ENCODE data around the gene HEG1.
"Not testable (repeated sequence)": the region's sequence is repeated elsewhere in the genome, so short reads cannot be mapped to it uniquely, and the experiment has no call there.

HEG1 gene

DNA sequence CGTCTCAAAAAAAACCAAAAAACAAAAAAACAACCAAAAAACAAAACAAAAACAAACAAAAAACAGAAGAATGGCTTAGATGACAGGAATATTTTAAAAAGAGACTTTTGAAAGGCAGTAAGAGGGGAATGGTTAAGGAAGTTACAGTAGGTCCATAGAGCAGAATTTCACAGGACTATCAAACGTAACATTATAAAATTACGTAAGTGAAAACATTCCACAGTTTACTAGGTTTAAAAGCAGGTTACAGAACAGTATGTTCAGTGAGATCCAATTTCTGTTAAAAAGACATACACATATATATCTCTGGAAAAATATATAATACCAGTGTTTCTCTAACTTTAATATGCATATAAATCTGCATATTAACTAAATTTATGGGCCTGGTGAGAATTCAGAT, 71.0 kb downstream of the HEG1 start:
- no peak for DNase-seq

DNA sequence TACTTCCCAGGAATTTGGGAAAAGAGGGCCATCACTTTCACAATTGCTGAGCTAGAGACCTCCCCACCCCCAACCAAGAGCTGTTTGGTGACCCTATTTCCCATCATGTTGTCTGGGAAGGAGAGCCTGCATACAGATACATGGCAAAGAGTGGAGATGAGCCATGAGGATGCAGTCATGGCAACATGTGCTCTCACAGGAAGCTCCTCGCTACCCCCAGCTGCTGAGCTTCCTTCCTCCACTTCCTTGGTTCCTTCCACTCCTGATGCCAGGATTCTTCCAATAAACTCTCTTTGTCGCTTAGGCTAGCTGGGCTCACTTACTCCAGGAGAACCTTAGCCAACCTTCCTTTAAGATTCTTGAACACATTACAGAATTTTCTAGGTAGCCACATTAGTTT, 72.9 kb downstream of the HEG1 start:
- no peak for DNase-seq

DNA sequence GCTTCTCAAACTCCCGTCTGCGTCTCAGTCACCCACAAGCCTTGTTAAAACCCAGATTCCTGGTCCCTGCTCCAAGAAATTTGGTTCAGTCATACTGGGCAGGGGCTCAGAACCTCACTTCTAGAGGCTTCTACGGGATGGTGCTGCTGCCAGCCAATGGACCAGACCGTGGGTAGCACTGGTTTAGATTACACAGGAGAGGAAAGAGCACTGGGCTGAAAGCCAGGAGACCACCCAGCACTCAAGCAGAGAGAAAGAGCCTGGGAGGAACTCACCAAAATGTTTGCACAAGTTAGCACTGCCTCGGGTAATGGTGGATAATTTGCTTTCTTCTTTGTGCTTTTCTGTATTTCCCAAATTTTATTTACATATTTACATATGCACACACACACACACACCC, 74.3 kb downstream of the HEG1 start:
- no peak for DNase-seq

DNA sequence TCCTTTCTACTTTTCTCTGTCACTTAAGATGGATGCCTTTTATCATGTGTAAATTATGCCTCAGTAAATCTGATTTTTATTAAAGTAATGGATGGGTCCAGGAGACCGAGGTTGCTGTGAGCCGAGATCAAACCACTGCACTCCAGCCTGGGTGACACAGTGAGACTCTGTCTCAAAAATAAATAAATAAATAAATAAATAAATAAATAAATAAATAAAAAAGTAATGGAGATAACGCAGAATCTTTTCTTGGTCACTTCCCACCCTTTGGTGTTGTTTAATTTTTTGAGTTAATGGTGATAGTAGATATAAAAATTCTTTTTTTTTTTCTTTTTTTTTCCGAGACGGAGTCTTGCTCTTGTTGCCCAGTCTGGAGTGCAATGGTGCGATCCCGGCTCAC, 77.2 kb downstream of the HEG1 start:
- DNase-seq: no peak

DNA sequence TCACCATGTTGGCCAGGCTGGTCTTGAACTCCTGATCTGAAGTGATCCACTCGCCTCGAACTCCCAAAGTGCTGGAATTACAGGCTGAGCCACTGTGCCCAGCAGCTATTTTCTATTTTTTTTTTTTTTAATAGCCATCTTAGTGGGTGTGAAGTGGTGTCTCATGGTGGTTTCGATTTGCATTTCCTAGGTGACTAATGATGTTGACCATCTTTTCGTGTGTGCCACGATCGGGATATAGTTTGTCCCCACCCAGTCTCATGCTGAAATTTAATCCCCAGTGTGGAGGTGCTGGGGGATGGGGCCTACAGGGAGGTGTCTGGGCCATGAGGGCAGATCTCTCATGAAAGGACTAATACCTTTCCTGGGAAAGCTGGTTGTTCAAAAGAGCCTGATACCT, 79.4 kb downstream of the HEG1 start:
- no peak for DNase-seq

DNA sequence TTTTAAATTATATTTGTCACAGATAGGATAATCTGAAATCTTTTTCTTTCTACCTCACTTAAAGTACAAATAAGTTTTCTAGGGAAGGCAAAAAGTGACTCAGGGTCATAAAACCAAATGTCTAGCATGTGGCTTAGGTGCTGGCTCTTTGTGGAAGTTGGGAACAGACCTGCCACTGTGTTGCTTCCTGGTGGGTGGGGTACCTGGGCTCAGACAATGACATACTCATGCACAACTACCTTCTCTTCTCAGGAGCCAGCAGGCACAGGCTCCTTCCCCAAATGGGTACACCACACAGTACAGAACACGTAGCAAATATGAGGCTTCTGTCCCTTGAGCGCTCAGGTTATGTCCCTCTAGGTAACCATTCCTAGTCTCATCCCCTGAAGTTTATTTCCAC, 81.1 kb downstream of the HEG1 start:
- no peak for DNase-seq

DNA sequence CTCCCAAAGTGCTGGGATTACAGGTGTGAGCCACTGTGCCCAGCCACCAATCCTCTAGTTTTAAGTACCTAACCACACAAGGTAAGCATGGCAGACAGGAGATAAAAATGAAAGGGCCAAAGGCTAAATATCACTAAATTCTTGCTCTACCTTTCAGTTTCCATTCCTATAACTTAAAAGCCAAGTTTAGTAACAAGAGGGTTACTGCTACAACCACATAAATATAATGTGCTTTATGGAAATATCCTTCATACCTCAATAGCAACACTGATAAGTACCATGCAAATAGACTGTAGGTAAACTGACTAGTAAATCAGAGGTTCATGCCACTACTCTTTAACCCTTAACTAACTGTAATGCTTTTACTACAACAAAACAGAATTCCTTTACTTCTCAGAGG, 82.5 kb downstream of the HEG1 start:
- DNase-seq: no peak

DNA sequence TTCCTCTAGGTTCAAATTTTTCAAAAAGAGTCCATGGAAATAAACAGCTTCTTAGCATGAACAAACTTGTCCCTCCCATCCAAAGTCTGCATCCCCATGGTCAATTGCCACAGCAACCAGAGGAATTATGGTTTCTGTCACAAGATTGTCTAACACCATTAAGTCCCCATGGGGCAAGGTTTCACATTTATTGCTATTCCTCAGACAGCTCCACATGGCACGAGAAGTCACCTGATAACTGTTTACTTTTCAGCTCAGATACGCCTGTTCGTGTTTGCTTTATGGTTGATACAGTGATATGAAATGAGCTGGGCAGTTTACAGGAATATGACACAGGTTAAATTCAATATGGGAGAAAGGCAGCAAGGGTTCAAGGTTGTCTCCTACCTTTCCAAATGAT, 83.3 kb downstream of the HEG1 start:
- DNase-seq: no peak

DNA sequence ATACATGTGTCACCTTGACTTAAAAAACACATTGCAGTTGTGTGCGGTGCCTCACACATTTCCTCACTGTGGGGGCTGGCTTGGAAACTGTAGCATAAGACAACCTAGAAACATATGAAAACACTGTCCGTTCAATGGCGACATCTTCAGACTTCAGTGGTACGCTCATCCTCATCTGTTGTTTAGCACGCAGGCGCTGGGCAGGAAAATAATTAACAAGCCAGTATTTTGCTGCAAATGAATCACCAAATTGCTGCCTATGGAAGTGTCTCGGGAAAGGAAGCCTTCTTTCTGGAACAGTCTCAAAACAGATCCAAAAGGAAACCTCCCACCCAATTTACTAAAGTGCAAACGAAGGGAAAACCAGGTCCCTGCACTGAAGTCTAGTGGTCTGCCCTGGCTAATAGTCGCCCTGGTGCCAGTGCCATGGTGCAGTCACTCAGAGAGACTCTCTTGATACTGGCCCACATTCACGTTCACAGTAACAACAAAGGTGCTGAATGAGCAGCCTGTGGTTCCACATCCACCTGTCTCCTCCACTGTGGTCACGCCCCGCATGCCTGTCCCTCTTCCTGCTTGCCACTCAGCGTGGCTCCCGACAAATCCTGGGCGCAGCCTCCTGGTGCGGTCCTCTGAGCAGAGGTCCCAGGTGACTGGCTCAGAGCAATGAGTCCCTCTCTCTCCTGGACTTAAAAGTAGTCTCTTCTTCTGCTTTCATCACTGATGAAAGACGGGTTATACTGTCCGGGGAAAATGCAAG, 85.7 kb downstream of the HEG1 start:
- DNase-seq: no peak

DNA sequence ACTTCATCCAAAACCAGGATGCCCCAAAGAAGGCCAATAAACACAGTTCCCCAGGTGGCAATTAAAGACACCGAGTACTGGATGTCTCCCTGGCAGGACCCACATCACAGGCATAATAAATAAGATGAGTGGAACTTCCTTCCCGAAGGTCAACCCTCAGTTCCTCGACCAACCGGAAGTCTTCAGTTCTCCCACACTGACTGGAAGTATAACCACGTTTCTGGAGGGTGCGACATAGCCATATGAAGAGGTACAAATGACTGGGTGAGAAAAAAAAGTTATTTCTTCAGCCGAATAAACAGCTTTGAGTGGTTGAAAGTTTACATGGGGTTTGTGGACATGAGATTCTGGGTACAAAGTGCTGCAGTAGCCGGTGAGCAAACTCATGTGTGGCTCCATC, 86.6 kb downstream of the HEG1 start:
- no peak for DNase-seq

DNA sequence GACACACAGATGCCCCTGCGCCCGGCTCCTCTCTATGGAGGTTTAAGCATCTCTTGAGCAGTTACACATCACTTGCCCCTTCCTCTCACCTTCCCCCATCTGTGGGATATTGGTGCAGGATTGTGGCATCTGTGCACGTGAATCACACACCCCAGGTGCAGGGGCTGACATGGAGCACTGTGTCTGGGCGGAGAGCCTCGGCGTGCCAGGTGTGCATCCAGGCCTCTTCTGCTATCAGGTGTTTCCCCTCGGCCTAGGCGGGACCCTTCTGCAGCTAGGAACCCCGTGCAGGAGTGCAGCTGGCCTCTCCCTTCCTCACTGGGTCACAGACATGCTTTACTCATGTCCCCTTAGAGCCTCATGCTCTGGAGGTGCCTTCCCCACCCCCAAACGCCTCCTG, 87.8 kb downstream of the HEG1 start:
- no peak for DNase-seq

DNA sequence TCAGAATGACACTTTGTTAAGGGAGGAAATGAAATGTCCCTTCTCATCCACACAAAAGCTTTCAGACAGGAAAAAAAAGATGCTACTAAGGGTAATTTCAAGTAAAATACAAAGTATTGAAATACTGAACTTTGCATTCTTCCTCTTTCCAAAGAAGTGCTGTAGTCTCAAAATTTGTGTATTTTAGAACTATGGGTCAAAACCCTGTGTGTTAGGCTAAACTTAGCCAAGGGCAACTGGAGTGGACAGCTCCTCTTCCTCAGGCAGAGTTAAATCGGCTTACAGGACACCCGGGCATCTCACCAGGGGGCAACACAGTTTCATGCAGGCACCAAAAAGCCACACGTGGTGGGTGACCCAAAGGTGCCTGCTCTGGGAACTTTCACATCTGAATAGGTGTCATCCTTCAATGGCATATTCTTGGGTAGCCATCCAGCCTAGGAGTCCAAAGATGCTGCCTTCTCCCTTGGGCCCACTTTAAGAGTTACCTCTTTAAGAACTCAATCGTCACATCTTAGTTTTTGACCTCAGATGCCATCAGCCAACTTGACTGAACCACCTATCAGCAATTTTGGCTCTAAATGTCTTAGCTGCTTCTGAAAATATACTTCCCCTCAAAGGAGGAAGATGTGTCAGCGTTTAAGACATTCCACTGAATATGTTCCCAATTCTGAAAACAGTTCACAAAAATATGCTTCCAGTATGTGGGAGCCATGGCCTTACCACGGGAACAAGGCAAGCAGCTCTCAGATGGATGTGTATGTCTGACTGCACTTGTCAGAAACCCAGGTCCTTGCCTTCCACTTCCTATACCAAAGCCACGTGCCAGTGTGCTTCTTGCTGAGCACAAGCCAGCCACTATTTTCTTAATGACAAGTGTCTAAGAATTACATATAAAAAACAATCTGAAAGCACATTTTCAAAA, 89.0 kb downstream of the HEG1 start:
- peak; percentile 17 to 47 (median 37) for DNase-seq

DNA sequence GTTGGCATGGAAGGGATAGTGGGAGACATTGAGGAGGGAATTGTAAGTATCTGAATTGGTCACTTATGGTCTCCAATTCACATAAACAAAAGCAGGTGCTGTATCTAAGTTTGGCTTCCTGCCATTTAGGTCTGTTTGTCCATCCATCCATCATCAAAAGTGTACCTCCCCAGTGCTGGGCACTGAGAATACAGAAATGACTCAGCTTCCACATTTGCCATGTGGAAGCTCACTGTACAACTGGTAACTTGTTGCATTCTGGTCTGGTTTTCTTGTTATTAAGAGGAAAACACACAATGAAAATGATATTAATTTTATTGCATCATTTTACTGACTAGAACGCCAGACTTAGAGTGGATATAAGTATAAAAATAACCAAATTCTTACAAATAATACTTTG, 90.4 kb downstream of the HEG1 start:
- DNase-seq: no peak

DNA sequence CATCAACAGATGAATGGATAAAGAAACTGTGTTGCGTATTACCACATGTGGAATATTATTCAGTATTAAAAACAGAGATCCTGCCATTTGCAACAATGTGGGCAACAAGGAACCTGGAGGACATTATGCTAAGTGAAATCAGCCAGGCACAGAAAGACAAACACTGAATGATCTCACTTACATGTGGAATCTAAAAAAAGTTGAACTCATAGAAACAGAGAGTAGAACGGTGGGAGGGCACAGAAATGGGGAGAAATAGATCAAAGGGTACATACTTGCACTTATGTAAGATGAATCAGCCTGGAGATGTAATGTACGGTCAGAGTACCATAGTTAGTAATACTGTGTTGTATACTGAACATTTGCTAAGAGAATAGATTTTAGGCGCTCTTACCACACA, 91.4 kb downstream of the HEG1 start:
- DNase-seq: no peak

DNA sequence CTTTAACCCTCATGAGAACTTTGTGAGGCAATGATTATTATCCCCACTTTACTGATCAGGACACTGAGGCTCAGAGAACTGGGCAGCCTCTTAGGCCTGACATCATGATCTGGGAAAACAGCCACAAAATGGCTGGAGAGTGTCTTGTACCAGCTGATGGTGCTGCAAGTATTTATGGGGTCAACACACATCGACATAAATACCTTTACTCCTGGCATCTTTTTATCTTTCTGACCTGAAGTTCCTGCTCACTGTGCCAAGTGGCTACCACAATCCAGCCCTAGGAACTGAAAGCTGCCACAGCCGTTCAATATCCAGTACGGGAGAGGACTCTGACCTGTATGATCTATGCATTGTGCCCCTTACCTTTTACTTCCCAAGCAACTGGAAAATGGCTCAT, 92.0 kb downstream of the HEG1 start:
- DNase-seq: no peak

DNA sequence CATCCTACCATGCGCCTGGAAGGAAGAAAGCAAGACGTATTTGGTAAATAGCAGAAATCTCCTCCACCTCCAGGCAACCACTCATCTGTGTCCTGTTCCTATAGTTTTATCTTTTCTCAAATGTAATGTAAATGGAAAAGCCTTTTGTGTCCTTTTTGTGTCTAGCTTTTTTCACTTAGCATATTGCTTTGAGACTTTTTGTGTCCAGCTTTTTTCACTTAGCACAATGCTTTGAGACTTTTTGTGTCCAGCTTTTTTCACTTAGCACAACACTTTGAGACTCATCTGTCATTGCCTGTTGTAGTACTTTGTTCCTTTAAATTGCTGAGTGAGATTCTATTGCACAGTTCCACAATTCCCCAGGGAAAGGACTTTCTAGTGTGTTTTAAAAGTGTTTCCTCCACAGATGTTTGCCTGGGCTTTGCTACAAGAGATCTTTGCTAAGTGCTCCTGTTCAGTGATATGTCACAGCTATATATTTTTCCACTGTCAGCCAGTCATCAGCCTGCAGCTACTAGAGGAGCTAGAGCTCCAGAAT, 93.3 kb downstream of the HEG1 start:
- no peak for DNase-seq

DNA sequence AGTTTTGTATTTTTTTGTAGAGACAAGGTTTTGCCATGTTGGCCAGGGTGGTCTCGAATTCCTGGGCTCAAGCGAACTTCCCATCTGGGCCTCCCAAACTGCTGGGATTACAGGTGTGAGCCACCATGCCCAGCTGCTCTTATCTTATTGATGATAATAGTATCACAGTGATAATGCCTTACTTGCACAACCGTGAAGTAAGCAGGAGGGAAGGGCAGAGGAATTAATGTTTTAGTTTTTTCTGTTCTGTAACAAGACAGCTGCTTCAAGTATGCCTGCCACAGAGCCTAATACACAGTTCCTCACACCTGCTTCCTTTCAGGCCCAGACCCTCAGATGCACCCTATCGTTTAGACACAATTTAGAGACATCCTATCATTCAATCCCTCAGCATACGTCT, 95.1 kb downstream of the HEG1 start:
- DNase-seq: no peak

DNA sequence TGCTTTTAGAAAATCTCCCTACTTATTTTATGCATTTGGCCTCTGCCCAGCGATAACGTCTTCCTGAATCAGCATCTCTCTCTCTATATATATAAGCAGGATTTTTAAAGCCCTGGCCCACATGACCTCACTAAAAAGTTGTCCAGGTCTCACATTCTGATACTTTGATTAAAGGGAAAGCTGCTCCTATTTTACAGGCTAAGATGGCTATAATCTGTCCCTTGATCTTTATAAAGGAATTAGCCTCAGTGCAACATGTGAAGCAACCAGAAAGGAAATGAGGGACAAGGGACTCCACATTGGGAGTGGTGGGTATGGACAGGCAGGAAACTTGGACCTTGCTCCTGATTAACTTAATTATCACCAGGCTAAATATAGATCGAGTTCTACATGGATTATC, 95.7 kb downstream of the HEG1 start:
- DNase-seq: no peak

DNA sequence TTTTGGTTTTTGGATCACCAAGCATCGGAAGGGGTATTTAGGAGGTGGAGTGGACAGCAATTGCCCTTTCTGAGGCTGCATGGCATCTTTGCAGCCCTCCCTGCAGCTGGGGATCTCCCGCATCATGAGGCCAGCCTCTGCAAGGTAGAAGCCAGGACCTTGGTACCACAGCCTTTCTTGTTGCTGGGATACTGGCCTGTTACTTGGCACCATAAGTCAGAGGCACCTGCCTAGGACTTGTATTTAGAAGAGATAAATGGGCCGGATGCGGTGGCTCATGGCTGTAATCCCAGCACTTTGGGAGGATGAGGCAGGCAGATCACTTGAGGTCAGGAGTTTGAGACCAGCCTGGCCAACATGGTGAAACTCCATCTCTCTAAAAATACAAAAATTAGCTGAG, 97.8 kb downstream of the HEG1 start:
- DNase-seq: not testable (repeated sequence)

DNA sequence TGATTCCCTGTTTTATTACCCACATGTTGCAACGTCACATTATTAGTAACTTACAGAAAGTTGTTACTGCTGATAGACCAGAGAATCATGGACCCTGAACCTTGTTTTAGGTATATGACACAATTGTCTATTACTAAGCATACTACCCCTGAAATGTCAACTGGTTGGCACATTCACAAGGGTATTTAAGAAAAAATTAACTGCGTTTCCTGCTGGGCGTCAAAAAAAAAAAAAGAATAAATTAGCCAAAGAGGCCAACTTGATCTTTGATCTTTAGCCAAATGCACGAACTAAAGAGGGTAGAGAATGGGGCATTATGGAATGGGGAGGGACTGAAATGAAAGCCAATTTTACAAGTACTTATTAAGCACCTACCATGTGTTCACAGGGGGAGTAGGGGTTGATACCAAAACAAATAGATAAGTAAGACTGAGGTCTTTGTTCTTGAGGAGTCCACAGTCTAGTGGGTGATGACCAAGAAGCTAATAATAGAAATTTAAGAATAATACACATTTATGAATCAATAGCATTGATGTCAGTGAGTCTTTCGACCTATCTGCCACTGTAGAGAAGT, 103.4 kb downstream of the HEG1 start:
- DNase-seq: no peak

DNA sequence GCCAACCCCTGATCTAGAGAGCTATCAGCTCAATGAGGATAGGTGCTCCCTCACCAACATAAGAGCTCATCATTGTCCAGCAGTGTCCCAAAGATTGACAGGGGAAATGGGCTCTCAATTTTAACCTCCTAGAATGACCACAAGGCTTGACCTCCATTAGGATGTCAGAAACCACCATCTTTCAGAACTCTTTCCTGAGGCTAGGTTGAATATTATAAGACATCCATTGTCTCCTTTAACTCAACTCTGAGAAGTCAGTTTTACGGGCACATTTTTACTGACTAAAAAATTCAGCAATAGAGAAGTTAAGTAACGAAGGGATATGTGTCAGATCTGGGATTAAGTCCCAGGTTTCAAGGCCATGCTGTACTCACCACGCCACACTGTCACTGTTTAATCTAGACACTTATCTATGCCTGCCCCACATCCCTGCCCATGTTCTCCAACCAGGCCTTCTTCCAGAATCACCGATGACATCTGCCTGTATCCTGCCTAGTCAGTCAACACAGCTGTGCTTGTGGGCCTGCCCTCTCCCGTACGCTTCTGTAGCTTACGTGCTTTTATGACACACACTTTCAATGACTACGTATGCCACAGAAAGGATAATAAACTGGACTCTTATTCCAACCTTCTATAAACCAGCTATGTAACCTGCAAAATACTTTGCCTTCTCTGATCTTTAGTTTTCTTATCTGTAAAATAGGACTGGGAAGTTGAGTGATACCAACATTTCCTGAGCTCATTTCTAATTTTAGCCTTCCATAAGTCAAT, 104.1 kb downstream of the HEG1 start:
- no peak for DNase-seq

DNA sequence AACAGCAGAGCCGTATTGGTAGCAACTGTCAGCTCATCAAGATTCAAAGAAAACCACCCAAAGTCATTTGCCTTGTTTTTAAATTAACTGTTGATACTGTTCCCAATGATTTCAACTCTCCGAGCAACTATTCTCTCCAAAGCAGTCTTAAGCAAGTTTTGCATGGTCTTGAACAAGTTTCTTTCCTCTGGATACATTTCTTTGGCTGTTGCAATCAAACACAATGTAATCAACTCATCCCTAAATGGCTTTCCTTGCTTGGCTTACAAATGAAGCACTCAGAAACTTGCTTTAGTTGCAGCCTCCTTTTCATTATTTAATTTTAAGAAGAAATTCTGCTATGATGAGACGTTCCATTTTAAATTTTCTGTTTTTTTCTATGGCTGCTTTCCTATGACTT, 105.8 kb downstream of the HEG1 start:
- DNase-seq: no peak

DNA sequence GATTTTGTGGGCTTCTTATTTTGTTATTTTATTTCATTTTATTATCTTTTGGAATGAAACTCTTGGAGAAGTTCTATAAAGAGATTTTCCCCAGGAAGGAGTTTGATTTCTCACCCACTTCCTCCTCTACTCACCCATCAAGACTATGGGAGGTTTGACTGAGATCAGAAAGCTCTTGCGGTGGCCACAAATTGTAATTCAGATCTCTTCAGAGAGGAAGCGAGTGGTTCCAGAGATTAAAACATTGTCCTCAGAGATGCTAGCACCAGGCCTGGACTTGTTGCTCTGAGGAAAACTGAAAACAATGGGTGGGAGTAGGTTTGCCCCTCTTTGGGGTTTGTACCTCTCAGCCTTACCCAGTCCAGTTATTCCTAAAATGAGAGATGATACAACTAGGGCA, 113.2 kb downstream of the HEG1 start:
- DNase-seq: no peak

Measured in suppressor macrophage treated with lipopolysaccharide for 1 hour (primary cell).